ENCODE data around the gene MEF2A.

Gene MEF2A

DNA sequence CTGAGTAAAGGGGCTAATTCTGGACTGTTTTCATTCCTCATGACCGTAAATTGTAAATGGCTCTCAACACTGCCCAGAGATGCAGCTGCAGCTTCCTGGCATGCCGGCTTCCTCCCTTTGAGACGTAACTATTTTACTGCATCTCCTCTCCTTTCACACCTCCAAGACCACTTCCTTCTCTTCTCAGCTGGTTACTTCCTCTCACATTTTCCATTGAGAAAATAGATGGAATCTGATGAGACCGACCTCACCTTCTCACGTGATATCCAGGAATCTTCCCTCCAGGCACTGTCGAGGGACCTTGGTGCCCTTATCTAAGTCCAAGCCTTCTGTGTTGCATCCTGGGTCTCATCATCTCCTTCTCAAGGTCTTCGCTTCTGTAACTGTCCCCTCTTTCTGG, 154.7 kb downstream of the MEF2A start:
- no peak overlapping the region for H3K9ac ChIP-seq (ENCODE audit: low read length in 5 of 5)
- peaks cover 3 to 7% (median 4%) of the 10 kb centered on the region in 5 donors for H3K36me3 ChIP-seq (ENCODE audit: control insufficient read depth in 5 of 5, insufficient read depth in 5 of 5, low read length in 5 of 5)
- H3K9me3 ChIP-seq (ENCODE audit: control insufficient read depth in 5 of 5, low read length in 5 of 5), result no peaks in the 10 kb centered on the region
- no peaks in the 10 kb centered on the region for H3K27me3 ChIP-seq (ENCODE audit: control insufficient read depth in 5 of 5, insufficient read depth in 4 of 5, low read length in 5 of 5)
- no peak overlapping the region for H3K4me3 ChIP-seq (ENCODE audit: low read depth in 1 of 5, low read length in 5 of 5)
- H3K4me1 ChIP-seq (ENCODE audit: control insufficient read depth in 5 of 5, insufficient read depth in 5 of 5, low read length in 5 of 5), result peaks cover 2 to 44% (median 17%) of the 10 kb centered on the region in 5 donors
- no peak overlapping the region for H3K27ac ChIP-seq (ENCODE audit: low read depth, low read length)

- Histone ChIP-seq H3K27me3 (ENCODE audit: control insufficient read depth in 5 of 5, insufficient read depth in 4 of 5, low read length in 5 of 5) (no peaks in the 10 kb centered on the region), H3K27ac (ENCODE audit: low read depth, low read length) (no peak overlapping the region)
Observed at GRCh38 chr15:99721104-99721778, 155.5 kb downstream of the MEF2A start.

GRCh38 chr15:99721896-99722295, 156.1 kb downstream of the MEF2A start:
- Histone ChIP-seq H3K9ac (ENCODE audit: low read length in 5 of 5) (no peak overlapping the region), H3K36me3 (ENCODE audit: control insufficient read depth in 5 of 5, insufficient read depth in 5 of 5, low read length in 5 of 5) (peaks cover 0 to 6% (median 0%) of the 10 kb centered on the region in 5 donors), H3K4me3 (ENCODE audit: low read depth in 1 of 5, low read length in 5 of 5) (no peak overlapping the region), H3K27me3 (ENCODE audit: control insufficient read depth in 5 of 5, insufficient read depth in 4 of 5, low read length in 5 of 5) (no peaks in the 10 kb centered on the region), H3K27ac (ENCODE audit: low read depth, low read length) (no peak overlapping the region), H3K4me1 (ENCODE audit: control insufficient read depth in 5 of 5, insufficient read depth in 5 of 5, low read length in 5 of 5) (peaks cover 2 to 33% (median 9%) of the 10 kb centered on the region in 5 donors), H3K9me3 (ENCODE audit: control insufficient read depth in 5 of 5, low read length in 5 of 5) (no peaks in the 10 kb centered on the region)

More at GRCh38 chr15:99721104-99721778, 155.5 kb downstream of the MEF2A start:
- Histone ChIP-seq H3K4me3 (ENCODE audit: low read depth in 1 of 5, low read length in 5 of 5) (no peak overlapping the region), H3K9ac (ENCODE audit: low read length in 5 of 5) (peak overlapping the region in 1 of 5 donors; percentile 25), H3K9me3 (ENCODE audit: control insufficient read depth in 5 of 5, low read length in 5 of 5) (no peaks in the 10 kb centered on the region), H3K36me3 (ENCODE audit: control insufficient read depth in 5 of 5, insufficient read depth in 5 of 5, low read length in 5 of 5) (peaks cover 0 to 4% (median 0%) of the 10 kb centered on the region in 5 donors), H3K4me1 (ENCODE audit: control insufficient read depth in 5 of 5, insufficient read depth in 5 of 5, low read length in 5 of 5) (peaks cover 2 to 40% (median 15%) of the 10 kb centered on the region in 5 donors)

DNA sequence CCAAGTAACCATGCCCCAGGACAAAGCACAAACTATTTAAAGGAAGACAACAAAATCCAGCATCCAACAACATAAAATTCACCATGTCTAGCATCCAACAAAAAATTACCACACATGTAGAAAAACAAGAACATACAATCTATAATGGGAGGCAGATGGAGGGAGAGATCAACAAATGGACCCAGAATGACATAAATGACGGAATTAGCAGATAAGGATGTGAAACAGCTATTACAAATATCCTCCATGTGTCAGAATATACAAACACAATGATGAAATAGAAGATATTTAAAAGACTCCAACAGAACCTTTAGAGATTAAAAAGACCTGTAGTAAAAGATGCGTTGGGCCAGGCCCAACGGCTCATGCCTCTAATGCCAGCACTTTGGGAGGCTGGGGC, 156.6 kb downstream of the MEF2A start:
- H3K4me1 ChIP-seq (ENCODE audit: control insufficient read depth in 5 of 5, insufficient read depth in 5 of 5, low read length in 5 of 5), result peaks cover 2 to 28% (median 4%) of the 10 kb centered on the region in 5 donors
- no peak overlapping the region for H3K4me3 ChIP-seq (ENCODE audit: low read depth in 1 of 5, low read length in 5 of 5)
- no peak overlapping the region for H3K27ac ChIP-seq (ENCODE audit: low read depth, low read length)
- no peaks in the 10 kb centered on the region for H3K27me3 ChIP-seq (ENCODE audit: control insufficient read depth in 5 of 5, insufficient read depth in 4 of 5, low read length in 5 of 5)
- H3K36me3 ChIP-seq (ENCODE audit: control insufficient read depth in 5 of 5, insufficient read depth in 5 of 5, low read length in 5 of 5), result peaks cover 0 to 7% (median 0%) of the 10 kb centered on the region in 5 donors
- no peaks in the 10 kb centered on the region for H3K9me3 ChIP-seq (ENCODE audit: control insufficient read depth in 5 of 5, low read length in 5 of 5)
- no peak overlapping the region for H3K9ac ChIP-seq (ENCODE audit: low read length in 5 of 5)

GRCh38 chr15:99726333-99726732, 160.5 kb downstream of the MEF2A start:
- Histone ChIP-seq H3K27ac (ENCODE audit: low read depth, low read length) (no peak overlapping the region), H3K9ac (ENCODE audit: low read length in 5 of 5) (no peak overlapping the region), H3K4me1 (ENCODE audit: control insufficient read depth in 5 of 5, insufficient read depth in 5 of 5, low read length in 5 of 5) (peaks cover 2 to 27% (median 16%) of the 10 kb centered on the region in 5 donors), H3K9me3 (ENCODE audit: control insufficient read depth in 5 of 5, low read length in 5 of 5) (no peaks in the 10 kb centered on the region), H3K27me3 (ENCODE audit: control insufficient read depth in 5 of 5, insufficient read depth in 4 of 5, low read length in 5 of 5) (no peaks in the 10 kb centered on the region), H3K4me3 (ENCODE audit: low read depth in 1 of 5, low read length in 5 of 5) (no peak overlapping the region), H3K36me3 (ENCODE audit: control insufficient read depth in 5 of 5, insufficient read depth in 5 of 5, low read length in 5 of 5) (peaks cover 0 to 28% (median 18%) of the 10 kb centered on the region in 5 donors)

GRCh38 chr15:99727330-99727729, 161.5 kb downstream of the MEF2A start:
- no peaks in the 10 kb centered on the region for H3K27me3 ChIP-seq (ENCODE audit: control insufficient read depth in 5 of 5, insufficient read depth in 4 of 5, low read length in 5 of 5)
- H3K9ac ChIP-seq (ENCODE audit: low read length in 5 of 5), result peak overlapping the region in 1 of 5 donors; percentile 22
- peaks cover 0 to 28% (median 20%) of the 10 kb centered on the region in 5 donors for H3K36me3 ChIP-seq (ENCODE audit: control insufficient read depth in 5 of 5, insufficient read depth in 5 of 5, low read length in 5 of 5)
- peaks cover 2 to 36% (median 26%) of the 10 kb centered on the region in 5 donors for H3K4me1 ChIP-seq (ENCODE audit: control insufficient read depth in 5 of 5, insufficient read depth in 5 of 5, low read length in 5 of 5)
- H3K4me3 ChIP-seq (ENCODE audit: low read depth in 1 of 5, low read length in 5 of 5), result no peak overlapping the region
- H3K9me3 ChIP-seq (ENCODE audit: control insufficient read depth in 5 of 5, low read length in 5 of 5), result no peaks in the 10 kb centered on the region
- no peak overlapping the region for H3K27ac ChIP-seq (ENCODE audit: low read depth, low read length)

DNA sequence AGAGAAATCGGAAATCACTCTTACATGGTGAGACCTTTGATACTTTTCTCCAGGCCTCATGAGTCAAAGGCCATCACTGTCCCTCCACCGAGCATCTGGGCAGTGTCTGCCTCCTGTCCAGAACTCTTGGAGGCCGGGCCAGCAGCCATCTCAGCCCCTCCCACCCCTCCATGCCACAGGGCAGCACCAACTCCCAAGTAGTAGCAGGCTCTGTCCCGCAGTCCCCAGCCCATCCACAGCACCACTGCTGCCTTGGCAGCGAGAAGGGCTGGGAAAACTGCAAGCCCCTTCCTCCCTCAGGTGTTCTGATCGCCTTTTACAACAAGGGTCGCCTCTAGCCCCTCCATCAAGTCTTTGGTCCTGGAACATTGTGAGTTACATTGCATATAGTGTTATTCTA, 161.9 kb downstream of the MEF2A start:
- Histone ChIP-seq H3K9ac (ENCODE audit: low read length in 5 of 5) (peak overlapping the region in 1 of 5 donors; percentile 22), H3K36me3 (ENCODE audit: control insufficient read depth in 5 of 5, insufficient read depth in 5 of 5, low read length in 5 of 5) (peaks cover 0 to 28% (median 20%) of the 10 kb centered on the region in 5 donors), H3K27me3 (ENCODE audit: control insufficient read depth in 5 of 5, insufficient read depth in 4 of 5, low read length in 5 of 5) (no peaks in the 10 kb centered on the region), H3K4me1 (ENCODE audit: control insufficient read depth in 5 of 5, insufficient read depth in 5 of 5, low read length in 5 of 5) (peaks cover 2 to 40% (median 30%) of the 10 kb centered on the region in 5 donors), H3K27ac (ENCODE audit: low read depth, low read length) (no peak overlapping the region), H3K4me3 (ENCODE audit: low read depth in 1 of 5, low read length in 5 of 5) (no peak overlapping the region), H3K9me3 (ENCODE audit: control insufficient read depth in 5 of 5, low read length in 5 of 5) (no peaks in the 10 kb centered on the region)

DNA sequence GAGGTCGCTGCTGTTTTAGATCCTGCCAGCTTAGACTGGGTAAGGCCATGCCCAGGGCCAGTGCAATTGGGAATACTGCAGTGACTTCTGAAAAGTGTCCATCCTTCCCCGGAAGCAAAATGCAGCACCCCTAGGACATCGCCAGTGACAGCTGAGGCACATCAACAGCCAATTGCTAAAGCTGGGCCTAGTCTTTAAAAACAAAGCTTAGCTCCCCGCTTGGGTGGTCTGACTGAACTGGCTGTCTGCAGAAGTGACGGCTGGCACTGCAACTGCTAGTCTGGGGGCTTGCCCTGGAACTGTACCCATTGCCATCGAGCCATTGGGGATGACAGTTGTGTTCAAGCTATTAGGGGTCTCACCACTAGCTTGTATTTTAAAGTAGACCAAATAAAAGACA, 163.1 kb downstream of the MEF2A start:
- H3K27ac ChIP-seq (ENCODE audit: low read depth, low read length), result no peak overlapping the region
- no peaks in the 10 kb centered on the region for H3K9me3 ChIP-seq (ENCODE audit: control insufficient read depth in 5 of 5, low read length in 5 of 5)
- H3K4me1 ChIP-seq (ENCODE audit: control insufficient read depth in 5 of 5, insufficient read depth in 5 of 5, low read length in 5 of 5), result peaks cover 2 to 42% (median 34%) of the 10 kb centered on the region in 5 donors
- H3K36me3 ChIP-seq (ENCODE audit: control insufficient read depth in 5 of 5, insufficient read depth in 5 of 5, low read length in 5 of 5), result peaks cover 0 to 28% (median 20%) of the 10 kb centered on the region in 5 donors
- H3K4me3 ChIP-seq (ENCODE audit: low read depth in 1 of 5, low read length in 5 of 5), result no peak overlapping the region
- no peaks in the 10 kb centered on the region for H3K27me3 ChIP-seq (ENCODE audit: control insufficient read depth in 5 of 5, insufficient read depth in 4 of 5, low read length in 5 of 5)
- no peak overlapping the region for H3K9ac ChIP-seq (ENCODE audit: low read length in 5 of 5)

DNA sequence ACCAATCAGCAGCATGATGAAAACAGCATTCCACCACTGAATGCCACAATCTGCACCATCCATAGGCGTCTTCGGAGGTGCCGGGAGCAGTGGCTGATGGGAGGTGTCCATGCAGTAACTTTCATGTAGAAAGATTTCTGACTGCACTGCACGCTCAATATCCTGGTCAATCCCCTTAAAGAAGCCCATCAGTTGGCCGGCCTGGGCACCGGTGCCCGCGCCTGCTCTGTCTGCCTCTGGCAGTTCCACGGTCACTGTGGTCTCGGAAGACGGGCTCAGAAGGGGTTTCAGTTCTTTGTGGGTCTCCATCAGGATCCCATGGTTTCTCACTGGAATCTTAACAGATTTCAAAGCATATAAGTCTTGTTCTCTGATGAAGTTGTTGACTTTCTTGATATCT, 163.5 kb downstream of the MEF2A start:
- Histone ChIP-seq H3K27me3 (ENCODE audit: control insufficient read depth in 5 of 5, insufficient read depth in 4 of 5, low read length in 5 of 5) (no peaks in the 10 kb centered on the region), H3K9ac (ENCODE audit: low read length in 5 of 5) (no peak overlapping the region), H3K4me1 (ENCODE audit: control insufficient read depth in 5 of 5, insufficient read depth in 5 of 5, low read length in 5 of 5) (peaks cover 2 to 42% (median 34%) of the 10 kb centered on the region in 5 donors), H3K27ac (ENCODE audit: low read depth, low read length) (no peak overlapping the region), H3K9me3 (ENCODE audit: control insufficient read depth in 5 of 5, low read length in 5 of 5) (no peaks in the 10 kb centered on the region), H3K4me3 (ENCODE audit: low read depth in 1 of 5, low read length in 5 of 5) (no peak overlapping the region), H3K36me3 (ENCODE audit: control insufficient read depth in 5 of 5, insufficient read depth in 5 of 5, low read length in 5 of 5) (peaks cover 0 to 28% (median 20%) of the 10 kb centered on the region in 5 donors)

- Histone ChIP-seq H3K4me3 (ENCODE audit: low read depth in 1 of 5, low read length in 5 of 5) (no peak overlapping the region), H3K9ac (ENCODE audit: low read length in 5 of 5) (peak overlapping the region in 1 of 5 donors; percentile 30), H3K4me1 (ENCODE audit: control insufficient read depth in 5 of 5, insufficient read depth in 5 of 5, low read length in 5 of 5) (peaks cover 0 to 42% (median 34%) of the 10 kb centered on the region in 5 donors), H3K9me3 (ENCODE audit: control insufficient read depth in 5 of 5, low read length in 5 of 5) (no peaks in the 10 kb centered on the region), H3K27ac (ENCODE audit: low read depth, low read length) (peak overlapping the region; percentile 15), H3K27me3 (ENCODE audit: control insufficient read depth in 5 of 5, insufficient read depth in 4 of 5, low read length in 5 of 5) (no peaks in the 10 kb centered on the region), H3K36me3 (ENCODE audit: control insufficient read depth in 5 of 5, insufficient read depth in 5 of 5, low read length in 5 of 5) (peaks cover 0 to 28% (median 19%) of the 10 kb centered on the region in 5 donors)
Observed at GRCh38 chr15:99729920-99730319, 164.1 kb downstream of the MEF2A start.

All from subcutaneous abdominal adipose tissue (tissue), 5 donors.